AG04449 (cell line): ENCODE results near the gene COPS9.

Source experiments
- CTCF ChIA-PET: fragments of 350-600 bp; formaldehyde crosslinking; extraction: SDS; loops from one replicate; lab custom pipeline; 2021; ENCODE audit warnings: antibody characterized with exemption; lab: Yijun Ruan, JAX
- POLR2A ChIA-PET: fragments of 400-600, 350-600 bp; formaldehyde crosslinking; extraction: SDS; loops from one replicate; lab custom pipeline; 2020; ENCODE audit warnings: antibody characterized with exemption, inconsistent platforms; lab: Yijun Ruan, JAX
- DNase-seq: peaks from one replicate; pipeline ENCODE4 v3.0.0-alpha.2; 2010; ENCODE audit warnings: low read depth, low spot score
- H3K4me3 ChIP-seq: 2 replicates; pipeline ENCODE4 v1.5.1; 2011; ENCODE audit warnings: low read depth, mild to moderate bottlenecking, control low read depth, low read length
- CTCF ChIP-seq: IDR thresholded peaks from one replicate; pipeline ENCODE4 v1.5.1; 2011; ENCODE audit warnings: mild to moderate bottlenecking, moderate library complexity, low read length, control low read depth, inconsistent platforms; ENCODE audit not compliant: insufficient read depth; ENCODE audit errors: missing control alignments

Gene COPS9

GRCh38 chr2:240146627-240147278 lies 10.6 kb upstream of the COPS9 start:
- CTCF ChIA-PET: interaction anchor here (9.6 kb wide), 1 partner anchor 88 kb away, joined by 227 read pairs; no protein-coding TSS in a partner anchor
- POLR2A ChIA-PET: no interaction called here
- H3K4me3 ChIP-seq: no peak overlapping the region
- no peak for DNase-seq
- no peak for TF ChIP-seq CTCF

GRCh38 chr2:240146141-240146561 lies 10.0 kb upstream of the COPS9 start:
- TF ChIP-seq CTCF: no peak
- H3K4me3 ChIP-seq: no peak overlapping the region
- ChIA-PET POLR2A (no interaction called here), CTCF (interaction anchor here (0.9 to 9.6 kb wide), 7 partner anchors 16 to 131 kb away, joined by 3 to 227 read pairs (median 3); no protein-coding TSS in a partner anchor)
- no peak for DNase-seq

- DNase-seq: no peak
- TF ChIP-seq CTCF: no peak
- H3K4me3 ChIP-seq: no peak overlapping the region
- ChIA-PET CTCF (interaction anchor here (0.6 to 9.6 kb wide), 9 partner anchors 16 to 370 kb away, joined by 3 to 227 read pairs (median 3); no protein-coding TSS in a partner anchor), POLR2A (interaction anchor here (0.5 kb wide), 1 partner anchor 741 kb away, joined by 3 read pairs; no protein-coding TSS in a partner anchor)
Observed at GRCh38 chr2:240145461-240145860, 9.4 kb upstream of the COPS9 start.

- no peak for DNase-seq
- ChIA-PET CTCF (interaction anchor here (0.6 to 9.6 kb wide), 23 partner anchors 7 to 371 kb away, joined by 3 to 227 read pairs (median 7); partner anchors contain the start of gene NDUFA10), POLR2A (interaction anchor here (0.5 kb wide), 1 partner anchor 741 kb away, joined by 3 read pairs; no protein-coding TSS in a partner anchor)
- TF ChIP-seq CTCF: no peak
- no peak overlapping the region for H3K4me3 ChIP-seq
Observed at GRCh38 chr2:240144649-240145261, 8.7 kb upstream of the COPS9 start.

GRCh38 chr2:240143801-240144648 lies 7.9 kb upstream of the COPS9 start:
- ChIA-PET POLR2A (no interaction called here), CTCF (interaction anchor here (0.7 to 9.6 kb wide), 32 partner anchors 8 to 1777 kb away, joined by 3 to 227 read pairs (median 4); partner anchors contain the start of gene NDUFA10)

More at GRCh38 chr2:240143801-240144648, 7.9 kb upstream of the COPS9 start:
- no peak overlapping the region for H3K4me3 ChIP-seq
- no peak for DNase-seq
- TF ChIP-seq CTCF: peak; percentile 97
